Panc1 (cell line): ENCODE data around the gene GALNT14. TPM values are rescaled to one million over a fixed set of nuclear protein-coding genes. Genes with fewer than 3 reads are reported as not detected.

Experiments used
- ATAC-seq: fragments of 200-7000 bp; cut with Tn5 transposase; 2 replicates; pipeline ENCODE4 v1.9.1; 2020; ENCODE audit warnings: mild to moderate bottlenecking, moderate library complexity
- BruUV-seq: library from RNA; stranded (reverse); fragments of 400-500 nt; replicated peaks from 2 replicates; lab custom pipeline; 2021; lab: Mats Ljungman, UMichigan
- CTCF ChIA-PET: fragments of 300-600 bp; sonication (Branson Sonifier 250); formaldehyde crosslinking; loops from one replicate; lab custom pipeline; 2022; ENCODE audit warnings: antibody characterized with exemption; lab: Charles Lee
- POLR2A ChIA-PET: fragments of 300-600 bp; sonication (Branson Sonifier 250); formaldehyde crosslinking; loops from one replicate; lab custom pipeline; 2022; ENCODE audit warnings: antibody characterized with exemption; lab: Charles Lee
- DNase-seq: peaks from one replicate; pipeline ENCODE4 v3.0.0-alpha.2; 2010; ENCODE audit warnings: low read depth, low spot score
- H3K27ac ChIP-seq: 2 replicates; pipeline ENCODE4 v1.5.1; 2011; ENCODE audit warnings: mild to moderate bottlenecking, low read length, inconsistent platforms
- H3K27me3 ChIP-seq: fragments of 200-500 bp; sonication (Bioruptor generic); 2 replicates; pipeline ENCODE4 v1.6.0; 2014; ENCODE audit warnings: low read length, inconsistent platforms; ENCODE audit not compliant: control insufficient read depth, insufficient read depth
- H3K36me3 ChIP-seq: fragments of 200-500 bp; sonication (Bioruptor generic); 2 replicates; pipeline ENCODE4 v1.5.1; 2014; ENCODE audit warnings: inconsistent platforms, mild to moderate bottlenecking, low read length, moderate library complexity; ENCODE audit not compliant: control insufficient read depth, insufficient read depth
- H3K4me1 ChIP-seq: 2 replicates; pipeline ENCODE4 v1.5.1; 2011; ENCODE audit warnings: inconsistent platforms, mild to moderate bottlenecking, low read length, moderate library complexity; ENCODE audit not compliant: control insufficient read depth, insufficient read depth
- H3K4me3 ChIP-seq, 2 experiments: 2 replicates each; pipeline ENCODE4 v1.5.1; 2011 to 2012; ENCODE audit warnings: low read depth in 2 of 2, low read length in 2 of 2, mild to moderate bottlenecking in 2 of 2, inconsistent platforms in 1 of 2, moderate library complexity in 1 of 2
- H3K9me3 ChIP-seq: fragments of 200-500 bp; sonication (Bioruptor generic); 2 replicates; pipeline ENCODE4 v1.5.1; 2014; ENCODE audit warnings: low read depth, mild to moderate bottlenecking, inconsistent platforms, low read length, moderate library complexity; ENCODE audit not compliant: control insufficient read depth, insufficient read depth
- POLR2AphosphoS5 ChIP-seq: IDR thresholded peaks from 2 replicates; pipeline ENCODE4 v1.6.1; 2012; ENCODE audit warnings: mild to moderate bottlenecking, low read depth, low read length, moderate library complexity
- SIN3A ChIP-seq: IDR thresholded peaks from 2 replicates; pipeline ENCODE4 v1.6.1; 2012; ENCODE audit warnings: low read depth, mild to moderate bottlenecking, low read length, moderate library complexity, borderline replicate concordance; ENCODE audit not compliant: insufficient read depth
- TCF7L2 ChIP-seq: IDR thresholded peaks from 2 replicates; pipeline ENCODE4 v1.6.1; 2011; ENCODE audit warnings: mild to moderate bottlenecking, low read depth, low read length, inconsistent platforms
- in situ Hi-C: cut with HindIII; loops from 2 replicates; pipeline ENCODE4 v1.10.0; 2016; ENCODE audit warnings: low sequenced_read_pairs, low pct_unique_long_range_greater_than_20kb
- intact Hi-C: fragments of 100-400 bp; cut with micrococcal nuclease; formaldehyde crosslinking; loops from one replicate; pipeline ENCODE4 v1.10.0; 2022; ENCODE audit not compliant: unreplicated experiment
- total RNA-seq: library from RNA; stranded (reverse); gene quantifications from one replicate; pipeline ENCODE4 v1.2.1, GENCODE V29; 2021; ENCODE audit not compliant: unreplicated experiment
- TF ChIP-seq, protein P1 (sequence below): fragments of 450-650 bp; IDR thresholded peaks from 2 replicates; pipeline ENCODE4 v1.5.1; 2017; ENCODE audit warnings: mild to moderate bottlenecking
- TF ChIP-seq, protein P2 (sequence below), 2 experiments: IDR thresholded peaks; 2 replicates each; pipeline ENCODE4 v1.6.1; 2011 to 2012; ENCODE audit warnings: low read depth in 2 of 2, control low read depth in 1 of 2, low read length in 1 of 2, mild to moderate bottlenecking in 1 of 2, moderate library complexity in 1 of 2; ENCODE audit not compliant: insufficient read depth in 1 of 2

Gene GALNT14
- total RNA-seq, 1 experiment from 2014 or later = 0.67 TPM

DNA sequence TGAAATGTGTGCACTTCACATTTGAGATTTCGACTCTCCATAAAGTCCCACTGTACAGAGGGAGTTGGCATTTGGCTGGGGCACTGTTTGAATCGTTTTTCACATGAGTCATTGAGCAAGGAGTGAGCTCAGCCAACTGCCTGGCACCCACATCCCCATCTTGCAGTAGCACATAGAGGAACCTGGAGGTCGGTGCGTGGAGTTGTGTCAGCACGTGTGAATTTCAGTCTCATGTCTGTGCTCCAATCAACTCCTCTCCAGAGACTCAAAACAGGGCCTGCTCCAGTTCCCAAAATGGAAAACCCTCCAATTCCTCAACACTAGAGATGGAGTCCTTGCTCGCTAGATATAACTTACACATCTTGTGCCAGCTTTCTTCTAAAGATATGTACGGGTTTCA, 204.2 kb downstream of the GALNT14 start:
- BruUV-seq = no TSS peak
- no peaks in the 10 kb centered on the region for H3K4me1 ChIP-seq
- in situ Hi-C loops = no loop called here
- TF ChIP-seq SIN3A = no peak
- no peak for TF ChIP-seq POLR2AphosphoS5
- TF ChIP-seq, protein P1, sequence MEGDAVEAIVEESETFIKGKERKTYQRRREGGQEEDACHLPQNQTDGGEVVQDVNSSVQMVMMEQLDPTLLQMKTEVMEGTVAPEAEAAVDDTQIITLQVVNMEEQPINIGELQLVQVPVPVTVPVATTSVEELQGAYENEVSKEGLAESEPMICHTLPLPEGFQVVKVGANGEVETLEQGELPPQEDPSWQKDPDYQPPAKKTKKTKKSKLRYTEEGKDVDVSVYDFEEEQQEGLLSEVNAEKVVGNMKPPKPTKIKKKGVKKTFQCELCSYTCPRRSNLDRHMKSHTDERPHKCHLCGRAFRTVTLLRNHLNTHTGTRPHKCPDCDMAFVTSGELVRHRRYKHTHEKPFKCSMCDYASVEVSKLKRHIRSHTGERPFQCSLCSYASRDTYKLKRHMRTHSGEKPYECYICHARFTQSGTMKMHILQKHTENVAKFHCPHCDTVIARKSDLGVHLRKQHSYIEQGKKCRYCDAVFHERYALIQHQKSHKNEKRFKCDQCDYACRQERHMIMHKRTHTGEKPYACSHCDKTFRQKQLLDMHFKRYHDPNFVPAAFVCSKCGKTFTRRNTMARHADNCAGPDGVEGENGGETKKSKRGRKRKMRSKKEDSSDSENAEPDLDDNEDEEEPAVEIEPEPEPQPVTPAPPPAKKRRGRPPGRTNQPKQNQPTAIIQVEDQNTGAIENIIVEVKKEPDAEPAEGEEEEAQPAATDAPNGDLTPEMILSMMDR = no peak
- no peak for TF ChIP-seq TCF7L2
- TF ChIP-seq, protein P2, sequence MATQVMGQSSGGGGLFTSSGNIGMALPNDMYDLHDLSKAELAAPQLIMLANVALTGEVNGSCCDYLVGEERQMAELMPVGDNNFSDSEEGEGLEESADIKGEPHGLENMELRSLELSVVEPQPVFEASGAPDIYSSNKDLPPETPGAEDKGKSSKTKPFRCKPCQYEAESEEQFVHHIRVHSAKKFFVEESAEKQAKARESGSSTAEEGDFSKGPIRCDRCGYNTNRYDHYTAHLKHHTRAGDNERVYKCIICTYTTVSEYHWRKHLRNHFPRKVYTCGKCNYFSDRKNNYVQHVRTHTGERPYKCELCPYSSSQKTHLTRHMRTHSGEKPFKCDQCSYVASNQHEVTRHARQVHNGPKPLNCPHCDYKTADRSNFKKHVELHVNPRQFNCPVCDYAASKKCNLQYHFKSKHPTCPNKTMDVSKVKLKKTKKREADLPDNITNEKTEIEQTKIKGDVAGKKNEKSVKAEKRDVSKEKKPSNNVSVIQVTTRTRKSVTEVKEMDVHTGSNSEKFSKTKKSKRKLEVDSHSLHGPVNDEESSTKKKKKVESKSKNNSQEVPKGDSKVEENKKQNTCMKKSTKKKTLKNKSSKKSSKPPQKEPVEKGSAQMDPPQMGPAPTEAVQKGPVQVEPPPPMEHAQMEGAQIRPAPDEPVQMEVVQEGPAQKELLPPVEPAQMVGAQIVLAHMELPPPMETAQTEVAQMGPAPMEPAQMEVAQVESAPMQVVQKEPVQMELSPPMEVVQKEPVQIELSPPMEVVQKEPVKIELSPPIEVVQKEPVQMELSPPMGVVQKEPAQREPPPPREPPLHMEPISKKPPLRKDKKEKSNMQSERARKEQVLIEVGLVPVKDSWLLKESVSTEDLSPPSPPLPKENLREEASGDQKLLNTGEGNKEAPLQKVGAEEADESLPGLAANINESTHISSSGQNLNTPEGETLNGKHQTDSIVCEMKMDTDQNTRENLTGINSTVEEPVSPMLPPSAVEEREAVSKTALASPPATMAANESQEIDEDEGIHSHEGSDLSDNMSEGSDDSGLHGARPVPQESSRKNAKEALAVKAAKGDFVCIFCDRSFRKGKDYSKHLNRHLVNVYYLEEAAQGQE (IDR thresholded peaks at IDR 0.05; ENCODE audit: insufficient read depth in 1 of 2, low read depth in 2 of 2, low read length in 1 of 2) = no peak
- intact Hi-C loops = no loop called here
- H3K36me3 ChIP-seq = no peaks in the 10 kb centered on the region
- DNase-seq (no peak), ATAC-seq (no peak)
- no peaks in the 10 kb centered on the region for H3K27me3 ChIP-seq
- no peak overlapping the region for H3K27ac ChIP-seq
- no peak overlapping the region for H3K4me3 ChIP-seq
- no peaks in the 10 kb centered on the region for H3K9me3 ChIP-seq
- ChIA-PET CTCF (no interaction called here), POLR2A (no interaction called here)

DNA sequence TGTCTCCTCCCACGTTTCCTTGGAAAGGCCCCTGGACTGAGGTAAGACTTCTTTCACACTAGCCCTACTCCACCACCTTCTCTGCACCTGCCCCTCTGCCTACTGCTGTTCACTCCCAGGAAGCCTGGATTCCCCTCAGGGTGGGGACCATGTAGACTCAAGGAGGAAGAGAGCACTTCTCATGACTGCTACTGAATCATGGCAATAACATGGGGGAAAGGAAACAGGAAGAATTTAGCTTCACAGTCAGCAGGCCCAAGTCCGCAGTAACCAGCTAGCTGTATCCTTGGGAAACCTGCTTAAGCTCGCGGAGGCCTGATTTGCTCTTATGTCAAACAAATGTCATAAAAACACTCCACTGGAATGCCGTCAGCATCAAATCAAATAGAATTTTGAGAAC, 204.7 kb downstream of the GALNT14 start:
- Histone ChIP-seq H3K4me3 (no peak overlapping the region), H3K27ac (no peak overlapping the region), H3K27me3 (no peaks in the 10 kb centered on the region), H3K4me1 (no peaks in the 10 kb centered on the region), H3K36me3 (no peaks in the 10 kb centered on the region), H3K9me3 (no peaks in the 10 kb centered on the region)
- TF ChIP-seq SIN3A (no peak), TCF7L2 (no peak), POLR2AphosphoS5 (no peak)
- TF ChIP-seq, protein P2 (IDR thresholded peaks at IDR 0.05; ENCODE audit: insufficient read depth in 1 of 2, low read depth in 2 of 2, low read length in 1 of 2) = no peak
- TF ChIP-seq, protein P1 = no peak
- ChIA-PET CTCF (no interaction called here), POLR2A (no interaction called here)
- in situ Hi-C loops = no loop called here
- ATAC-seq (no peak), DNase-seq (no peak)
- intact Hi-C loops = no loop called here
- no TSS peak for BruUV-seq
